ENCODE measurements around the gene CD300LB.

Gene CD300LB

DNA sequence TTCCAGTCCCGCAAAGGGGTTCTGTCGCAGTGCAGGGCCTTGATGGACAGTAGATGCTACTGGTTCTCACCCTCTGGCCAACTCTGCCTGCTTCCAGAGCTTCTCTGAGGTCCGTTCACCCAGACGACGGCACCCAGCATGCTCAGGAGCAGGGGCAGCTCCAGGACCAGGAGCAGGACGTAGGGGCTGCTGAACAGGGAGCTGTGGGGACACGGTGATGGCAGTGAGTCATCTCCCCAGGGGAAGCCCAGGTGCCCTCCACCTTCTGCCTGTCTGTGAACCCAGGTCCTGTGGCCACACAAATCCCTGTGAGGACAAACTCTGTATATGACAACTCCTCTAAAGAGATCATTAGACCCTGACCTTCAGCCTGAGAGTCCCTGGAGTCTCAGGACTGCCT is 18.1 kb upstream of the CD300LB start:
- no peak for DNase-seq (ENCODE audit: low read depth in 3 of 3)

DNA sequence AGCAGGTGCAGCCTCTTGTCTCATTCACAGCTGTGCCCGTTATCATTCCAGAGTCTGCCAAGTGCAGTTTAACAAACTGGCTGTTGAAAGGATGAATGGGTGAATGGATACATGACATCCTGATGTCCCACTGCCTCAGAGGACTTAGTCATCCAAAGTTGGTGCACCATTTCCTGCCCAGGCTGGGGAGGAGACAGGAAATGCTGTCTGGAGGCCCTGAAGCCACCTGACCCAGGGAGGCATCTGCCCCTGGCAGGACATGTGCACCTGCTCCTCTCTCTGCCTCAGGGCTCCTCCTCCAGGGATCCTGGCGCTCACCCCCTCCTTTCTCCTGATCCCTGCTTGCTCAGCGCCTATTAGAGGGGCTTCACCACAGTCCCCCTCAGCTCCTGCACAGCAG is 16.5 kb upstream of the CD300LB start:
- DNase-seq (ENCODE audit: low read depth in 3 of 3): no peak

DNA sequence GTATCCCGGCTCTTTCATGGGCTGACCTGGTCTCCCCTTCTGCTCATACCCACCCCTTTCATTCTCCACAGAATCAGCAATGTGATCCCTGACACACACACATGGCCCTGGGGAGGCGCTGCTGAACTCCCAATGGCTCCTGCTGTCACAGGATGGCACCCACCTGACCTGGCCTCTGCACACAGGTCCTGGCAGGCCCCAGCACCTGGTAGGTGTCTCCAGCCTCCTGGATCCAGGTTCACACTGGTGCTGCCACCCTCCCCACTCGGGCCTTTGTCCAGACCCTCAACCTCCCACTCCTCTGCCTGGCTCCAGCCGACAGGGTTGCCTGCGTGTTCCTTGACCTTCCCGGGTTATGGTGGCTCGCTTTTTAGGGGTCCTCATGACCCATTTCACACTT is 16.0 kb upstream of the CD300LB start:
- no peak for DNase-seq (ENCODE audit: low read depth in 3 of 3)

DNA sequence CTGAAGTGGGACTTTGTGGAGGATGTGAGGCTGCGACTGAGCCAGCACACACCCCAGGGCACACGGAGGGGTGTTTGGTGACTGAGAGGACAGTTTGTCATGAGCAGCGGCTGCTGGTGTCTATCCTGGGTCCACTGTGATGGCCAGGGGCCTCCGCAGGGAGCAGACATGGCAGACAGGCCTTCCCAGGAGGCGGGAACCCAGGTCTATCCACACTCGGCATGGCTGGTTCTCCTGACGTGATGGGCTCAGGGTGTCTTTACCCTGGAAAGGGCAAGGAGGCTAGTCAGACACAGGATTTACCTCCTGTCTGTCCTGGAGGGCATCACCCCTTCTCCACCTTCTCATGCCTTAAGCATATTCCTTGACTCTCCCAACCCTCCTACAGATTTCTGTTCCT is 15.3 kb upstream of the CD300LB start:
- no peak for DNase-seq (ENCODE audit: low read depth in 3 of 3)

DNA sequence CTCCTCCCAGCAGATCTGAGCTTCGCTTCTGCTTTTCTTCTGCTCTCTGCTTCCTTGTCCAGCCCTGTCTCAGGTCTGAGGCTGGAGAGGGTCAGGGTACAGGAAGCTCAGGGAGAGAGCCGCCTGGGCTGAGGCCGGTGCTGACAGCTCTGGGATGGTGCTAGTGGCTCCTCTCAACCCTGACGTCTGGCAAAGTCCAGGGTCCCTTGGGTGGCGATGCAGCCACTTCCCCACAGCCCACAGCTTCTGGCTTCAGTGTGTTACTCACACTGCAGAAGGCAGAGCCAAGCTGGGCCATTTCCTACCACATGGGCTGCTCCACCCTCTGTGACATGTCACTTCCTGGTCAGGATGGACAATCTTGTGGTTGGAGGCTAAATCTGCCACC is 14.6 kb upstream of the CD300LB start, which contains the start of gene CD300C:
Gene CD300C (minus strand): TSS at position 273 of the 388 bp plus-strand sequence. CDS start 333 bp downstream, outside the sequence.
- no peak for DNase-seq (ENCODE audit: low read depth in 3 of 3)

DNA sequence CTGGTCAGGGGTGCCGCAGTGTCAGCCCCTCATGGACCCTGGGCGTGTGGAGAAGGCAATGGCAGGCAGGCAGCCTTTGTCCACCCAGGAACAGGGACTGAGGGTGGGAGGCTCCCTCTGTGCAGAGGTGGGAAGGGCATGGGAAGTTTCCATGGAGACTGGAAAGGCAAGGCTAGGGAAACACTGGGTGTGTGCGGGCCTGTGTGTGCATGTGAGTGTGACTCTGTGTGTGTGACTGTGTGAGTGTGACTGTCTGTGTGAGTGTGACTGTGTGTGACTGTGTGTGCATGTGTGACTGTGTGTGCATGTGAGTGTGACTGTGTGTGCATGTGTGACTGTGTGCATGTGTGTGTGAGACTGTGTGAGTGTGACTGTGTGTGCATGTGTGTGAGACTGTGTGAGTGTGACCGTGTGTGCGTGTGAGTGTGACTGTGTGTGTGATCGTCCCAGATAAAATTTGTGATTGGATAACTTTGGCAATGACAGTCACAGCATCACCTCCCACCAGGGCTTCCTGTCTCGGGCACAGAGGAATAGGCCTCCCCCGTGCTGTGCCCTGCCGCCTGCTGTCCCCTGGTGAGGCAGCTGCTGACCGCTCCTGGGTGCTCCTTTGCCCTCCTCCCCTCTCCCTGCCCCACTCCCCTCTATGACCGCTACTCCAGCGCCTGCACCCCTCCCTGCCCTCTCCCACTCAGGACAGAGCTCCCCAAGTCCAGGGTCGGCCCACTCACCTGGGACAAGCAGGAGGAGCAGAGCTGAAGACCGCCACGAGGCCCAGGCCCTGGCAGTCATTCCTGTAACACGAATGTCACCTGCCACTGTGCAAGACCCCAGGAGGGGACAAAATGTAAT is 13.9 kb upstream of the CD300LB start:
- no peak for DNase-seq (ENCODE audit: low read depth in 3 of 3)

DNA sequence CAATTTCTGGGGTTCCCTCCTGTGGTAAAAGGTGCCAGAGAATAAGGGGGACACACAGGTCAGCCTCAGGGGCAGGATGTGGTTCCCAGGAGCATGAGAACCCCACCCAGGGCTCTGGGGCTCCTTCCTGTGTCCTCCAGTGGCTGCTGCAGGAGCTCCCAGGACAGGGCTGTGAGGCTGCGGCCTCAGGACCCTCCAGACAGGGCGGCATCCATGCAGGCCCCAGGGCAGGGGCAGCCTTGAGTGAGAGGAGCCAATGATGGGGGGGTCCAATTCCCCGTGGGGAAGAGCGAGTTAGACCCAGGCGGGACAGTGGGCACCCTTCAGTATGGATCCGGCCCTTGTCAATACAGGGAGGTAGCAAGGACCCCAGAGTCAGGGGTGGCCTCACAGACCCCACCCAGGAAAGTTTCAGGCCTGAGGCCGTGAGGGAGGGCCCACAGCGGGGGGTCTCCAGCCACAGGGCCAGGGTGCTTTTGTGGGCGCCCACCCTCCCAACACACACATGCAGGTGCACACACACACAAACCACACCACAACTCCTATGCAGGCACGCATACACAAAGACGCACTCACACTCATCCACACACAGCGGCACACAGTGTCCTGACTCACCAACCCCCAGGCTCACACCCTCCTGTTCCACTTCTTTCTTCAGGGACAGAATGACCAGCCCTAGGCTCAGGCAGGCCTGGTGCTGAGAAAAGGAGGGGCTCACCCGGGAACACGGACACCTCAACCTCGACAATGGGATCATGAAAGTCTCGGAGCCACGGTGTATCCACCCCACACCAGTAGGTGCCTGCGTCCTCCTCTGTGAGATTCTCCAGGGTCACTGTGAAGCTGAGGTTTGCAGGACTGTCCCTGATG is 12.9 kb upstream of the CD300LB start:
- DNase-seq (ENCODE audit: low read depth in 3 of 3): no peak

DNA sequence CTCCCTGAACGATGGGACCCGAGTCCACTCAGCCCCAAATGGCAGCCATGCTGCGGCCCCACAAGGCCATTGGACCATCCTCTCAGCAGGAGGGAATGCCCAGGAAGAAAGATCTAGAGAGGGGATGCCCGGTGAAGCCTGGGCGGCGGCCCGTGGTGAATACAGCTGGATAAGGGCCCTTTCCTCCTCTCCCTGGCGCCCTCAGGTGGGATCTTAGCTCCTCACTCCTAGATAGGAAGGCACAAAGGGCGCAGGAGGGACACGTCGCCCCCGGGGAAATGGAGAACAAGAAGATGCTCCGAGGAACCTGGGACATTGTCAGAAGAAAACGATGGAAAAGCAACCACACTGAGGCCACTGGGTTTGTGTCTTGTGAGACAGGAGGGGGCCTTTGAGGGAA is 12.1 kb upstream of the CD300LB start:
- no peak for DNase-seq (ENCODE audit: low read depth in 3 of 3)

DNA sequence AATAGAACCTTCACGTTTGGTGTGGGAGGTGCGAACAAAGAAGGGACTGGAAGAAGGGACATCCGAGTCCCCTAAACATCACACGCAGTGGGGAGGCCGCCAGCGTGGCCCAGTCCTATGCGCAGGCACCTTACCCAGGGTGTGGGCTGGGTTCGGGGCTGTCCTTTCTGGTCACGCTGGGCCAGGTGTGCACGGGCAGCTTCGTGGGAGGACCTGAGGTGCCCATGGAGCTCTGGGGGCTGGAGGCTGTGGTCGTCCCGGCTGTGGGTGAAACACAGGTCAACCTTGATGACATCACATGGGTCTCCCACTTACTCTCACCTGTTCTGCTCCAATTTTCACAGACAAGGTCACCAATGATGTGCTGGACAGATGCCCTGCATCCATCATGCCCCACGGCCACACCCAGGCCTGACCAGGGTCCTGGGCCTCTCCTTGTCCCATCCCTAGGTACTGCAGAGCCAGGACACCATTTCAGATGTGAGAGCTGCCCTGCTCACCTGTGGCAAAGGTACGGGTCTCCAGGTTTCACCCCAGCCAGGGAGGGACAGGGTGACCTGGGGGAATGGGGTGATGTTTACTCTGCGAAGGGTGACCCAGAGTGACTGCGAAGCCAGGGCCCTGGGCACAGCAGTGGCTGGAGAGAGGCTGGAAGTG is 11.6 kb upstream of the CD300LB start:
- no peak for DNase-seq (ENCODE audit: low read depth in 3 of 3)

DNA sequence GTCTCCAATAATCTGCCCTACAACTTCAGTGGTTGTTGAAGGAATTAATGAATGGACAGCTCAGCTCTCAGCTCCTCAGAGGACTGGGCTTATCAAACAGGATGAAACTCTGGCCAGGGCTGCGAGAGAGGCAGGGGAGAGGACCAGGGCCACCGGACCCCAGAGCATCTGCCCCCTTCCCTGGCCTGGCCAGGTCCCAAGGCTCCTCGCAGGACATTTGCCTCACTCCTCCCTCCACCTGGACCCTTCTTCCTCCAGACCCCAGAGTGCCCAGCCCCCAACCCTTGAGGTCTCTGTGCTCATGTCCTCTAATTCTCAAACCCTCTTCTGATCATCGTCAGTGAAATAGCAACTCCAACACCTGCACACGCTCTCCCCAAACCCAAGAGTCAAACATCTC is 10.9 kb upstream of the CD300LB start:
- no peak for DNase-seq (ENCODE audit: low read depth in 3 of 3)

DNA sequence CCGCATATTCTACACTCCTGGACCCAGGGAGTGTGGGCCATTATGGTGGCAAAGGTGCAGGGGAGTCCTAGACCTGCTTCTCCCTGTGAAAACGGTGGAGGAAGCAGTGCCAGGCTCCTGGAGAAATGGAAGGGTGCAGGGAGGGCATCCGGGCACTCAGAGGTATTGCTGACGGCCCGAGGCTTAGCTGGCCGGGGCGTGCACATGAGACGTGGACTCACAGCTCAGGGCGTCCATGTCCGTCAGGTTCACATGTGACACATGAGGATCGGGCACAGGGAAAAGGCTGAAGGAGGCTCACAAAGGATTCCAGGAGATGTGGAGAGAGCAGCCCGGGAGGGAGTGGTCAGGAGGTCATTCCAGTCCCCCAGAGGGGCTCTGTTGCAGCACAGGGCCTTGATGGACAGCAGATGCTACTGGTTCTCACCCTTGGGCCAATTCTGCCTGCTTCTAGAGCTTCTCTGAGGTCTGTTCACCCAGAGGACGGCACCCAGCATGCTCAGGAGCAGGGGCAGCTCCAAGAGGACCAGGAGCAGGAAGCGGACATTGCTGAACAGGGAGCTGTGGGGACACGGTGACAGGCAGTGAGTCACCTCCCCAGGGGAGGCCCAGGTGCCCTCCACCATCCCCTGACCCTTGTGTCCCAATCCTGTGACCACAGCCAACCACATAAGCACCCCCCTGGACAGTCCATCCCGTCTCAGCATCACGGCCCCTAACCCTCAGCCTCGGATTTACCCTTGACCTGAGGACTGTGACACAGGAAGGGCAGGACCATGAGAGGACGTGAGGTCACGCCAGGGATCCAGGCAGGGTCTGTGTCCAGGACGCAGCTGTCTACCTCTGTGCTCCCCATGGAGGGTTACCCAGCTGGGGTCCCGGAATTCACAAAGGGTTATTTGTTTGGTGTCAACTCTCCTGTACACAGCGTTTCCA is 10.2 kb upstream of the CD300LB start:
- no peak for DNase-seq (ENCODE audit: low read depth in 3 of 3)

DNA sequence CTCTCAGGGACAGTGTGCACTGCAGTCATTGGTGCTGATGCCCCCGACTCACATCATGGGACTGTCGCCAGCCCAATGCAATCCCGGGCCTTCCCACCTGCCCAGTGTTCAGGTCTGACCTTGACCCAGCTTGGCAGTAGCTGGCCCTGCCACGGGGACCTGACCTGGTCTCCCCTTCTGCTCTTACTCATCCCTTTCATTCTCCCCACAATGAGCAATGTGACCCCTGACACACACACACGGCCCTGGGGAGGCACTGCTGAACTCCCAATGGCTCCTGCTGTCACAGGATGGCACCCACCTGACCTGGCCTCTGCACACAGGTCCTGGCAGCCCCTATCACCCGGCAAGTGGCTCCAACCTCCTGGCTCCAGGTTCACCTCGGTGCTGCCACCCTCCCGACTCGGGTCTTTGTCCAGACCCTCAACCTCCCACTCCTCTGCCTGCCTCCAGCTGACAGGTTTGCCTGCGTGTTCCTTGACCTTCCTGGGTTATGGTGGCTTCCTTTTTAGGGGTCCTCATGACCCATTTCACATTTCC is 8.1 kb upstream of the CD300LB start:
- no peak for DNase-seq (ENCODE audit: low read depth in 3 of 3)

DNA sequence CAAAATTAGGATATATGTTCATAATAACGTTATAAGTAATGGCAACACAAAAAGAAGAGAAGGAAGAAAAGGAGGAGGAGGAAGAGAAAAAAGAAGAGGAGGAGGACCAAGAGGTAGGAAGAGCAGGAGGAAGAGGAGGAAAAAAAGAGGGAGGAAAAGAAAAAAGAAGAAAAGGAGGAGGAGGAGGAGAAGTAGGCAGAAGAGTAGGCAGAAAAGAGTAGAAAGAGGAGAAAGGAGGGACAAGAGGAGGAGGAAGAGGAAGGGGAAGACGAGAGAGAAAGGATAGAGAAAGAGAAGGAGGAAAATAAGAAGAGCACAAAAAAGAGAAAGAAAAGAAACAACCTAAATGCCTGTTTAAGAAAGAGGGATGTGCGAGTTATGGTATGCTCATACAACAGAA is 5.6 kb upstream of the CD300LB start:
- DNase-seq (ENCODE audit: low read depth in 3 of 3): no peak

DNA sequence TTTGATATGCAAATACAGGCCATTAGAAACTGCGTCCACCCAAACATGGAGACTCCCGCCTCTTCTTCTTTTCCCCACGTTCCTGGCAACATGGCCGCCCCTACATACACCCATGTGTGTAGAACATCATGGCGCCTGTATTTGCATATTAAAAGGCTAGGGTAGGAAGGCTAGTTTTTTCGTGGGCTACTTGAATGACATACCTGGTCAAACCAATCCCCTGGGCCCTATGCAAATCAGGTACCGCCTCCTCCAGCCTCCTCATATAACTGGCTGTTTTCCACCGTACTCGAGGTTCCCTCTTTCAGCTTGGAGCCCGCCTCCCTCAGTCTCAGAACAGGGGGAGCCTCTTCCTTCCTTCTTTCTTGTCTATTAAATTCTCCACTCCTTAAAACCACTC is 840 bp upstream of the CD300LB start:
- no peak for DNase-seq (ENCODE audit: low read depth in 3 of 3)

DNA sequence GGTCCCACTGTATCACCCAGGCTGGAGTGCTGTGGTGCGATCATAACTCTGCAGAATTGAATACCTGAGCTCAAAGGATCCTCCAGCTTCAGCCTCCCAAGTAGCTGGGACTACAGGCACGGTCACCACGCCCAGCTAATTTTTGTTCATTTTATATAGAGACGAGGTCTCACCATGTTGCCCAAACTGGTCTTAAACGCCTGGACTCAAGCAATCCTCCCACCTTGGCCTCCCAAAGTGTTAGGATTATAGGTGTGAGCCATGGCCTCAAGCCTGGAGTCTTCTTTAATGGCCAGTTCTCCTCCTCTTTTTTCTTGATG is 484 bp downstream of the CD300LB start:
- no peak for DNase-seq (ENCODE audit: low read depth in 3 of 3)

DNA sequence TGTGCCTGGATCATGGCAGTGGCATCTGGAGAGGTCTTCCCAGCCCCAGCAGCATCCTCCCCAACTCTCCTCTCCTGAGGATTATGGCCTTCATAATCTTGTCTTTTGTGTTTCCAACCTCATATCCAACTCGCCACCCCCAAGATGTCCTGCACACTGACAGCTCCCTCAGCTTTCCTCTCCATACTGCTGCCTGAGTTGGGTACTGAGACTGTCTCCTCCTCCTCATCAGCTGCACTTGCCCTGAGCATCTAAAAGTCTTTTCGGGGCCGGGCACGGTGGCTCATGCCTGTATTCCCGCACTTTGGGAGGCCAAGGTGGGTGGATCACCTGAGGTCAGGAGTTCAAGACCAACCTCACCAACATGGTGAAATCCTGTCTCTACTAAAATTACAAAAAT is 2.0 kb downstream of the CD300LB start:
- DNase-seq (ENCODE audit: low read depth in 3 of 3): no peak

DNA sequence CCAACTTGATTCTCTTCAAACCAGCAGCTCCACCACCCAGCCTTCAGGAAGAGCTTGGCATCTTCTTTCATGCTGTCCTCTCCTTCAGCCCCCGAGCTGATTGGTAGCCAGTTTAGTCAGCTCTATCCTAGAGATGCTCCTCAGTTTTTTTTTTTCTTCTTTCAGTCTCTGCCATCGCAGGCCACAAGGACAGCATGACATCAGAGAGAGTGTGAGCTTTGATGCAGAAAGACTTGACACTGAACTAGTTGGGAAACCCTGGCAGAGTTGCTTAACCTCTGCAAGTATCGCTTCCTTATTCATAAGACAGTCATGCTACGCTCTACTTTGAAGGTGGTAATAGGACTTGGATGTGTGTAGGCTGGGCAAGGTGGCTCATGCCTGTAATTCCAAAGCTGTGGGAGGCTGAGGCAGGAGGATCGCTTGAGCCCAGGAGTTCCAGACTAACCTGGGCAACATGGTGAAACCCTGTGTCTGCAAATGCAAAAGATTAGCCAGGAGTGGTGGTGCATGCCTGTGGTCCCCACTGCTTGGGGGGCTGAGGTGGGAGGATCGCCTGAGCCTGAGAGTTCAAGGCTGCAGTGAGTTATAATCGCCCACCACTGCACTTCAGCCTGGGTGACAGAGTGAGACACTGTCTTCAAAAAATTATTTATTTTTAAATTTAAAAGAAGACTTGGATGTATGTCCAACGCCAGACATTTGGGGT is 2.6 kb downstream of the CD300LB start:
- DNase-seq (ENCODE audit: low read depth in 3 of 3): no peak

DNA sequence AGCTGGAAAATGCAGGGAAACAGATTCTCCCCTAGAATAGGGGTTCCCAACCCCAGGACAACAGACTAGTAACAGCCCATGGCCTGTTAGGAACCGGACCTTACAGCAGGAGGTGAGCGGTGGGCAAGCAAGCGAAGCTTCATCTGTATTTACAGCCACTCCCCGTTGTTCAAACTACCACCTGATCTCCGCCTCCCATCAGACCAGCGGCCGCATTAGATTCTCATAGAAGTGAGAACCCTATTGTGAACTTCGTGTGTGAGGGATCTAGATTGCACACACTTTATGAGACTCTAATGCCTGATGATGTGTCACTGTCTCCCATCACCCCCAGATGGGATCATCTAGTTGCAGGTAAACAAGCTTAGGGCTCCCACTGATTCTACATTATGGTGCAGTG is 3.5 kb downstream of the CD300LB start:
- no peak for DNase-seq (ENCODE audit: low read depth in 3 of 3)

DNA sequence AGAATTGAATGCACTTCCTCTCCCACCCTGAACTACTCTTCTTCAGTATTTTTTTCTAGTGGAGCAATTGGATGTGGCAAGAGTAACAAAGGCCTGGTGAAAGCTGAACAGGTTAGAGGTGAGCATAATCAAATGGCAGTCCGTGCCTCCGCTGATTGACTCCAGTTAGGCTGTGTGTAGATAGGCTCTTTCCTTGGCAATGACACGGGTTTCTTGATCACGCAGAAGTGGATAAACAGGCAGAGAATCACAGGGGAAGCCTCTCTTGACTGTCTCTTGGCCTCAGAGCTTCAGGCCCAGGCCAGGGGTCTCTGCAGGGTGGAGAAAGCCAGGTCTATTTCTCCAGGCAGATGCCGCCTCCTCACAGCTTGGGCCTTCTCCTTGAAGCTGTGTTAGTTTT is 4.2 kb downstream of the CD300LB start:
- DNase-seq (ENCODE audit: low read depth in 3 of 3): no peak

DNA sequence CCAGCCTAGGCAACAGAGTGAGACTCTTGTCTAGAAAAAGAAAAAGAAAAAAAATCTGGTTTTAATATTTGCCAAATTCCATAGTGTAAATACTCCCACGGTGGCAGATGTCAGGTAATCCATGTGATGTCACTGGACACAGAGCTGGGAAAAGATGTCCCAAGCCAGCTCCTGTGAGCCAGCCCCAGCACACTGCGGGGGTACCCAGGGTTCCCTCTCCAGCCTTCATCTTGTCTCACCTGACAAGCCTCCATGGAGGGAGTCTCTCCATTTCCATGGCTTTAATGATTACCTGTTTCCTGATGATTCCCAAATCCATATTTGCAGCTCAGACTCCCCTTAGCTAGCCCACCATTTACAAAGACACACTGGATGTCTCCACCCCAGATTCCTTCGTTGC is 4.6 kb downstream of the CD300LB start:
- DNase-seq (ENCODE audit: low read depth in 3 of 3): no peak
